GM13977 (cell line): Measurements from ENCODE around the gene USF2.
"Not testable (repeated sequence)": the region's sequence is repeated elsewhere in the genome, so short reads cannot be mapped to it uniquely, and the experiment has no call there.

Experiments
- DNase-seq: peaks from one replicate; pipeline ENCODE4 v3.0.0; 2012; ENCODE audit warnings: low spot score
- CTCF ChIP-seq: IDR thresholded peaks from 2 replicates; pipeline ENCODE4 v1.5.1; 2012; ENCODE audit warnings: mild to moderate bottlenecking, control low read depth; ENCODE audit not compliant: insufficient read depth; ENCODE audit errors: extremely low read depth, missing control alignments
- in situ Hi-C: fragments of 300-500 bp; cut with MboI; formaldehyde crosslinking; loops from one replicate; pipeline ENCODE4 v1.12.0; 2022; ENCODE audit warnings: low sequenced_read_pairs, low pct_unique_long_range_greater_than_20kb, mixed read lengths, inconsistent platforms; ENCODE audit not compliant: unreplicated experiment

Gene USF2

GRCh38 chr19:35268536-35269437 is at the start of gene USF2:
TSS of gene USF2 (plus strand) at chr19:35268962. CDS start at chr19:35269102, 140 bp downstream.
- no peak for TF ChIP-seq CTCF
- peak; percentile 92 for DNase-seq
- in situ Hi-C loops, result no loop called here

GRCh38 chr19:35219008-35219407 is 49.8 kb upstream of the USF2 start:
- in situ Hi-C loops, result no loop called here
- TF ChIP-seq CTCF, result no peak
- DNase-seq, result no peak

DNA sequence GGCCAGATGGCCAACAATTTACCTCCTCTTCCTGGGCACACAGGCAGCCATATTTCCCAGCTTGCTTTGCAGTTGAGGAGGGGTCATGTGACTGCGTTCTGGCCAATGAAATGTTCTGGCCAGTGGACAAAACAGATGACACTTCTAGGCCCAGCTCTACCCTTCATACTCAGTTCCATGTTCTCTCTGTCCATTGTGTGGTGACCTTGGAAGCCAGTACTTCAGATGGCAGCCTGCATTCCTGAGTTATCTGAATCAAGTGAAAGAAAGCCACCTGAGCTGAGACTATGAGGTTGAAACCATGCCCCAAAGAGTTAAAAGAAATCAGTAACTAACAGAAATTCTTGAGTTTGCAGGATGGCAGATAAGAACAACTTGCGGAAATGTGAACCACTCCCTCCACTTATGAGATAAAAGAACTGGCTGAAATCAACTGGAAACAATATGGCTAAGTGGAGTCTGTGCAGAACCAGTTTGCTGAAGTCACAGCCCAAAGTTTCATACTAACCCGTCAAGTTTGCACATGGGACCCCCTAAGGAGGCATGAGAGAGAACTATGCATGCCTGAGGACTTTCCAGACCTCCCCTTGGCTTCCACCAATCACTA is 48.3 kb upstream of the USF2 start:
- in situ Hi-C loops, result no loop called here
- no peak for DNase-seq
- TF ChIP-seq CTCF, result no peak

DNA sequence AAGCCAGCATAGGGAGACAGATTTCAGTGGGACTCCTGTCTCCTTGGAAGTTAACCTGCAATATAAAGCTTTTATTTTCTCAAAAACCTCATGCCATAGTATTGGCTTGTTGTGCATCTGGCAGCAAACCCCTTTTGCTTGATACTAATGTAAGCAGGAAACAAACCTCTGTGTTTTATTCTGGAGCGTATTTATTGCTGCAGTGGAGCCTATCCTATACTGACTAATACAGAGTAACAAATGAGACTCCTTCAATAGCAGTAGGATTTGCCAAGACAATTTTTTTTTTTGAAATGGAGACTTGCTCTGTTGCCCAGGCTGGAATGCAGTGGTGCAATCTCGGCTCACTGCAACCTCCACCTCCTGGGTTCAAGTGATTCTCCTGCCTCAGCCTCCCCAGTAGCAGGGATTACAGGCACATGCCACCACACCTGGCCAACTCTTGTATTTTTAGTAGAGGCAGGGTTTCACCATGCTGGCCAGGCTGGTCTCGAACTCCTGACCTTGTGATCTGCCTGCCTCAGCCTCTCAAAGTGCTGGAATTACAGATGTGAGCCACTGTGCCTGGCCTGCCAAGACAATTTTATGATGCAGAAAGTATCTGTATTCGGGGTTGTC is 47.7 kb upstream of the USF2 start:
- in situ Hi-C loops, DNase-seq: not testable (repeated sequence)

DNA sequence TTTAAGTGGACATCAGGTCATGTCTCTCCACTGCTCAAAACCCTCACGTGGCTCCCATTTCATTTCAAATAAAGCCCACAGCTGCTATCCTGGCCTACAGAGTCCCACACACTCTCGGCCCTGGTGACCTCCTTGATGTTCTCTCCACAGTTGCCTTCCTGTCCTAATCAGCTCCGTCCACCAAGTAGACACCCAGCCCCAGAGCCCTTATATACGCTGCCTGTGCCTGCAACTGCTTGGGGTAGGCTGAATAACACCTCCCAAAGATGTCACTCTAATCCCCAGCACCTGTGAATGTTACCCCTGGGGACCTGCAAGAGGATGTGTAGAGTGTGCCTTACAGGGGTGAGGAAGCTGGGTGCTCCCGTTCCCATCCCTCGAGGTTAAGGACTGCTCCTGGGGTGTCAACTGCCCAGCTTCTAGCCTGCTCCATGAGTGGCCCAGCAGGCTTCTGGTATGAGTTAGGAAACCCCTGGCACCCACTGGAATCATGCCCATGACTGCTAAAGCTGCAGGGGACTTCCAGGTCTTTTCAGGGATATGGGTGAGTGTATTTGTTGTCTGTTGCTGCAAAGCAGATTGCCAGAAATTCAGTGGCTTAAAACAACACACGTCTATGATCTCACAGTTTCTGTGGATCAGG is 46.3 kb upstream of the USF2 start:
- in situ Hi-C loops, result no loop called here
- no peak for TF ChIP-seq CTCF
- no peak for DNase-seq

DNA sequence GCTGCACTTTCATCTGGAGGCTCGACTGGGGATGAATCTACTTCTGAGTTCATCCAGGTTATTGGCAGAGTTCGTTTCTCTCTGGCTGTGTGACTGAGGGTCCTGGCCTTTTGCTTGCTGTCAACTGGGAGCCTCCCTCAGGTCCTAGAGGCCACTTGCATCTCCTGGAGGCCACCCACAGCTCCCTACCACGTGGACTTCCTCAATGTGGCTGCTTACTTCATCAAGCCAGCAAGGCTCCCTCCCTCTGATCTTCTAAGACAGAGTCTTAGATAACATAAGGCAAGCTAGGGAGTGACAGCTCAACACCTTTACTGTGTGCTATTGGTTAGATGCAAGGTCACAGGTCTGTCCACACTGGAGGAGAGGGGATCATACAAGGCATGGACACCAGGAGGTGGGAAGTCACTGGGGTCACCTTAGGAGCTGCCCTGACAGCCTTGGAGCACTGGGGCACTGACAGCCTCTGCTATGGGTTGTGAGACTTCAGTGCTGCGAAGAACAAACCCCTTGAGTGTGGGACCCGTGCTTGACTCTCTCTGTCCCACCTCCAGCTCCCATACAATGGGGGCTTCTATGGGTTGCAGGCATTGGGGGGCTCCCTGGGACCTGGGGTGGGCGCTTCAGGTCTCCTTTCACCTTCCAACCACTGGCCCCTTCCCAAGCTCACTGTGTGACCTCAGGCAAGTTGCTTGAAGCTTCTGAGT is 45.5 kb upstream of the USF2 start:
- TF ChIP-seq CTCF, result no peak
- in situ Hi-C loops, result no loop called here
- no peak for DNase-seq
